GM21528 (cell line): ENCODE measurements around the gene GNG10.
A peak's percentile ranks its signal among the peaks of the same experiment; 100 is the strongest.
"Not testable (repeated sequence)": the region's sequence is repeated elsewhere in the genome, so short reads cannot be mapped to it uniquely, and the experiment has no call there.

Experiments used
- ATAC-seq: cut with Tn5 transposase; IDR thresholded peaks from one replicate; pipeline ENCODE4 v1.9.1; 2021; ENCODE audit warnings: mild to moderate bottlenecking, moderate library complexity; ENCODE audit not compliant: unreplicated experiment, low FRiP score

GNG10 gene

GRCh38 chr9:111648066-111648465 lies 13.3 kb upstream of the GNG10 start:
- ATAC-seq: no peak

GRCh38 chr9:111649016-111649415 lies 12.4 kb upstream of the GNG10 start:
- ATAC-seq: no peak

GRCh38 chr9:111657051-111657450 lies 4.4 kb upstream of the GNG10 start:
- ATAC-seq: no peak

GRCh38 chr9:111658943-111659342 lies 2.5 kb upstream of the GNG10 start:
- ATAC-seq: no peak

GRCh38 chr9:111659691-111660090 lies 1.7 kb upstream of the GNG10 start:
- no peak for ATAC-seq

- ATAC-seq: peak; percentile 44
These were observed 557 bp downstream of the GNG10 start for GRCh38 chr9:111661802-111662521.

- ATAC-seq: no peak
These were observed 1.3 kb downstream of the GNG10 start for GRCh38 chr9:111662576-111663300.

GRCh38 chr9:111663301-111663823 lies 2.0 kb downstream of the GNG10 start:
- ATAC-seq: no peak

- ATAC-seq: no peak
These were observed 6.7 kb downstream of the GNG10 start for GRCh38 chr9:111668026-111668573.

GRCh38 chr9:111668601-111669000 lies 7.2 kb downstream of the GNG10 start:
- not testable (repeated sequence) for ATAC-seq

GRCh38 chr9:111674319-111674718 lies 12.9 kb downstream of the GNG10 start:
- ATAC-seq: no peak

- ATAC-seq: no peak
These were observed 14.7 kb downstream of the GNG10 start for GRCh38 chr9:111676116-111676515.

GRCh38 chr9:111678293-111678692 lies 16.9 kb downstream of the GNG10 start:
- ATAC-seq: no peak

- no peak for ATAC-seq
These were observed 17.8 kb downstream of the GNG10 start for GRCh38 chr9:111679199-111679598.

GRCh38 chr9:111683392-111683791 lies 22.0 kb downstream of the GNG10 start:
- no peak for ATAC-seq

GRCh38 chr9:111691672-111692329 lies 30.4 kb downstream of the GNG10 start:
- no peak for ATAC-seq

- no peak for ATAC-seq
These were observed 35.4 kb downstream of the GNG10 start for GRCh38 chr9:111696796-111697195.

GRCh38 chr9:111700776-111701175 lies 39.4 kb downstream of the GNG10 start:
- no peak for ATAC-seq

- no peak for ATAC-seq
These were observed 43.1 kb downstream of the GNG10 start for GRCh38 chr9:111704503-111704902.

- ATAC-seq: no peak
These were observed 50.1 kb downstream of the GNG10 start for GRCh38 chr9:111711548-111711947.

- ATAC-seq: no peak
These were observed 51.0 kb downstream of the GNG10 start for GRCh38 chr9:111712369-111712768.
